HuH-7 (cell line): ENCODE measurements around the gene PIK3AP1.

Source experiments
- DNase-seq: peaks from one replicate; pipeline ENCODE4 v3.0.0; 2011; ENCODE audit warnings: low spot score

Gene PIK3AP1

GRCh38 chr10:96609510-96609909, 110.8 kb downstream of the PIK3AP1 start:
- no peak for DNase-seq

GRCh38 chr10:96608805-96609204, 111.5 kb downstream of the PIK3AP1 start:
- no peak for DNase-seq

GRCh38 chr10:96608262-96608661, 112.1 kb downstream of the PIK3AP1 start:
- no peak for DNase-seq

GRCh38 chr10:96606946-96607345, 113.4 kb downstream of the PIK3AP1 start:
- no peak for DNase-seq

GRCh38 chr10:96606216-96606615, 114.1 kb downstream of the PIK3AP1 start:
- no peak for DNase-seq

GRCh38 chr10:96600337-96600736, 120.0 kb downstream of the PIK3AP1 start:
- DNase-seq: no peak

- DNase-seq: no peak
Observed at GRCh38 chr10:96598846-96599245, 121.5 kb downstream of the PIK3AP1 start.

- no peak for DNase-seq
Observed at GRCh38 chr10:96596422-96597407, 123.6 kb downstream of the PIK3AP1 start.

- no peak for DNase-seq
Observed at GRCh38 chr10:96595741-96596140, 124.6 kb downstream of the PIK3AP1 start.

- DNase-seq: no peak
Observed at GRCh38 chr10:96591946-96592345, 128.4 kb downstream of the PIK3AP1 start.

- DNase-seq: no peak
Observed at GRCh38 chr10:96588616-96589419, 131.5 kb downstream of the PIK3AP1 start.

- DNase-seq: peak; percentile 14
Observed at GRCh38 chr10:96588060-96588554, 132.2 kb downstream of the PIK3AP1 start.

- DNase-seq: peak; percentile 16
Observed at GRCh38 chr10:96587264-96588059, 132.9 kb downstream of the PIK3AP1 start.

- peak; percentile 80 for DNase-seq
Observed at GRCh38 chr10:96586419-96587263, 133.7 kb downstream of the PIK3AP1 start, which contains the start of gene TM9SF3. Gene TM9SF3 (minus strand): TSS chr10:96587012. CDS start chr10:96586835, 177 bp downstream.

GRCh38 chr10:96585736-96586418, 134.4 kb downstream of the PIK3AP1 start:
- DNase-seq: no peak

GRCh38 chr10:96584474-96584873, 135.8 kb downstream of the PIK3AP1 start:
- DNase-seq: no peak

GRCh38 chr10:96584035-96584434, 136.3 kb downstream of the PIK3AP1 start:
- DNase-seq: no peak

GRCh38 chr10:96579133-96579532, 141.2 kb downstream of the PIK3AP1 start:
- no peak for DNase-seq

GRCh38 chr10:96578633-96579032, 141.7 kb downstream of the PIK3AP1 start:
- no peak for DNase-seq

GRCh38 chr10:96578022-96578421, 142.3 kb downstream of the PIK3AP1 start:
- DNase-seq: no peak
